ENCODE data around the gene LRRC34. TPM values are rescaled to one million over a fixed set of nuclear protein-coding genes. Genes with fewer than 3 reads are reported as not detected.

The LRRC34 gene
- total and polyA plus RNA-seq, 3 donors from 2014 or later = 9.4 to 32.8 (median 9.7) TPM

Other genes with a start within 250 kb of the LRRC34 start
- gene MECOM, start 149.2 kb downstream of the LRRC34 start, total RNA-seq = 10 to 100 TPM in 1 of 2 donors, 1 to 10 TPM in 1; 5.2 to 13.5 TPM
- 6.7 TPM for gene MECOM, start 149.2 kb downstream of the LRRC34 start, polyA plus RNA-seq (ENCODE audit: insufficient read depth, low read depth, low replicate concordance)
- gene TERC, start 47.8 kb downstream of the LRRC34 start, total RNA-seq = 1,000 to 10,000 TPM in 1 of 2 donors, 100 to 1,000 TPM in 1; 512 to 1,059 TPM
- not detected for gene TERC, start 47.8 kb downstream of the LRRC34 start, polyA plus RNA-seq (ENCODE audit: insufficient read depth, low read depth, low replicate concordance)
- gene ACTRT3, start 43.3 kb downstream of the LRRC34 start, total RNA-seq = 10 to 100 TPM; 26.7 to 47.4 TPM
- 104 TPM for gene ACTRT3, start 43.3 kb downstream of the LRRC34 start, polyA plus RNA-seq (ENCODE audit: insufficient read depth, low read depth, low replicate concordance)
- 10 to 100 TPM; 14.6 to 22.4 TPM for gene MYNN, start 39.5 kb downstream of the LRRC34 start, total RNA-seq
- gene MYNN, start 39.5 kb downstream of the LRRC34 start, polyA plus RNA-seq (ENCODE audit: insufficient read depth, low read depth, low replicate concordance) = 27.0 TPM
- 1 to 10 TPM in 1 of 2 donors, under 1 TPM in 1; 0.68 to 1.3 TPM for gene LRRIQ4, start within 50 bp of the LRRC34 start, total RNA-seq
- gene LRRIQ4, start within 50 bp of the LRRC34 start, polyA plus RNA-seq (ENCODE audit: insufficient read depth, low read depth, low replicate concordance) = 3.4 TPM
- under 1 TPM; 0.19 to 0.24 TPM for gene LRRC31, start 57.0 kb upstream of the LRRC34 start, total RNA-seq
- 0.15 TPM for gene LRRC31, start 57.0 kb upstream of the LRRC34 start, polyA plus RNA-seq (ENCODE audit: insufficient read depth, low read depth, low replicate concordance)
- under 1 TPM in 1 of 2 donors, not detected in 1; 0.68 TPM for gene SAMD7, start 98.7 kb upstream of the LRRC34 start, total RNA-seq
- gene SAMD7, start 98.7 kb upstream of the LRRC34 start, polyA plus RNA-seq (ENCODE audit: insufficient read depth, low read depth, low replicate concordance) = 0.25 TPM
- gene SEC62, start 153.9 kb upstream of the LRRC34 start, total RNA-seq = 10 to 100 TPM; 44.7 to 45.1 TPM
- gene SEC62, start 153.9 kb upstream of the LRRC34 start, polyA plus RNA-seq (ENCODE audit: insufficient read depth, low read depth, low replicate concordance) = 23.2 TPM
- 1 to 10 TPM; 3.9 to 4.2 TPM for gene GPR160, start 225.1 kb upstream of the LRRC34 start, total RNA-seq
- 10.4 TPM for gene GPR160, start 225.1 kb upstream of the LRRC34 start, polyA plus RNA-seq (ENCODE audit: insufficient read depth, low read depth, low replicate concordance)